Esophagus muscularis mucosa (tissue), 4 donors: ENCODE measurements around the gene EHD4. TPM values are rescaled to one million over a fixed set of nuclear protein-coding genes. Genes with fewer than 3 reads are reported as not detected.
A peak's percentile ranks its signal among the peaks of the same experiment; 100 is the strongest.

Source experiments
- DNase-seq: peaks from one replicate; pipeline ENCODE4 v3.0.0-alpha.2; 2017; ENCODE audit errors: extremely low spot score
- H3K27ac ChIP-seq, 4 donors: fragments of 200-600 bp; sonication (generic); replicated peaks in 1 of 4; 1 replicate in 3 of 4; 2 replicates in 1 of 4; pipeline ENCODE4 v1.5.1; 2016 to 2019; ENCODE audit warnings: mild to moderate bottlenecking in 1 of 4
- H3K27me3 ChIP-seq, 4 donors: fragments of 200-600 bp; sonication (generic); one replicate each; pipeline versions ENCODE4 v1.5.1 to v1.6.0; 2016 to 2019
- H3K36me3 ChIP-seq, 4 donors: fragments of 200-600 bp; sonication (generic); one replicate each; pipeline ENCODE4 v1.5.1; 2016 to 2019
- H3K4me1 ChIP-seq, 4 donors: fragments of 200-600 bp; sonication (generic); one replicate each; pipeline ENCODE4 v1.5.1; 2016 to 2019
- H3K4me3 ChIP-seq, 4 donors: fragments of 200-600 bp; sonication (generic); 1 replicate in 2 of 4; 2 replicates in 2 of 4; pipeline ENCODE4 v1.5.1; 2016 to 2019; ENCODE audit warnings: mild to moderate bottlenecking in 4 of 4, moderate library complexity in 1 of 4
- H3K9me3 ChIP-seq, 4 donors: fragments of 200-600 bp; sonication (generic); 1 replicate in 3 of 4; 2 replicates in 1 of 4; pipeline ENCODE4 v1.5.1; 2016 to 2019
- EP300 ChIP-seq: sonication (generic); formaldehyde crosslinking; IDR thresholded peaks from one replicate; pipeline ENCODE4 v1.6.1; 2017; ENCODE audit warnings: antibody characterized with exemption
- POLR2A ChIP-seq: fragments of 450-650 bp; IDR thresholded peaks from one replicate; pipeline ENCODE4 v1.6.1; 2017; ENCODE audit warnings: antibody characterized with exemption, moderate library complexity, mild to moderate bottlenecking, low read depth
- POLR2AphosphoS5 ChIP-seq, 2 donors: sonication (generic); formaldehyde crosslinking; IDR thresholded peaks; one replicate each; pipeline ENCODE4 v1.6.1; 2017; ENCODE audit warnings: antibody characterized with exemption in 2 of 2
- WGBS: methylation state at CpG from one replicate; pipeline ENCODE4 v1.1.5; 2018; 5-methylcytosine and 5-hydroxymethylcytosine counted together
- intact Hi-C: fragments of 100-400 bp; cut with DNase I; formaldehyde crosslinking; loops from one replicate; pipeline ENCODE4 v1.15.1; 2023
- total RNA-seq, 4 donors: library from RNA; depleted of rRNA; stranded (reverse); fragments of >200 nt; gene quantifications; one replicate each; pipeline versions ENCODE4 v1.1.0 to v1.2.1, GENCODE V29; 2016
- TF ChIP-seq, protein P1 (sequence below), 3 experiments: fragments of 200-600 bp in 2 of 3; fragments of 450-650 bp in 1 of 3; sonication (generic) in 2 of 3; IDR thresholded peaks; one replicate each; pipeline ENCODE4 v1.5.1; 2017 to 2019; ENCODE audit warnings: antibody characterized with exemption in 3 of 3, mild to moderate bottlenecking in 2 of 3, moderate library complexity in 1 of 3

Gene EHD4
- total RNA-seq, 4 donors from 2014 or later, result 10.0 to 24.7 (median 21.7) TPM

DNA sequence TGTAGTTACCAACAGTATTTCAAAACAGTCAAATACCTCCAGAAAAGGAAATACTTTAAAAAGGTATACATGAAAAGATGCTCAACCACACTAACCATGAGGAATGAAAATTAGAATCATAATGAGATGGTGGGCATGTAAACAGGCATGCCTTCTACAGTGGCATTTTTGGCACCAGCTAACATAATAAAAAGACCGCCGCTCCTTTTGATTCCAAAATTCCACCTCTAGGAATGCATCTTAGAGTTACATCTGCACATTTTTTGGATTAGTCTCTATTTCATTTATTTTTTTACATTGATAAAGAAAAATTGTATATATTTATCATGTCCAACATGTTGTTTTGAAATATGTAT, 41.5 kb downstream of the EHD4 start:
- no peak for DNase-seq
- H3K36me3 ChIP-seq, result no peaks in the 10 kb centered on the region
- WGBS, result 89% methylated on average over 2 of the region's 2 CpGs
- intact Hi-C loops, result no loop called here
- TF ChIP-seq POLR2AphosphoS5 (IDR thresholded peaks at IDR 0.05) (no peak), POLR2A (no peak), EP300 (no peak)
- TF ChIP-seq, protein P1, sequence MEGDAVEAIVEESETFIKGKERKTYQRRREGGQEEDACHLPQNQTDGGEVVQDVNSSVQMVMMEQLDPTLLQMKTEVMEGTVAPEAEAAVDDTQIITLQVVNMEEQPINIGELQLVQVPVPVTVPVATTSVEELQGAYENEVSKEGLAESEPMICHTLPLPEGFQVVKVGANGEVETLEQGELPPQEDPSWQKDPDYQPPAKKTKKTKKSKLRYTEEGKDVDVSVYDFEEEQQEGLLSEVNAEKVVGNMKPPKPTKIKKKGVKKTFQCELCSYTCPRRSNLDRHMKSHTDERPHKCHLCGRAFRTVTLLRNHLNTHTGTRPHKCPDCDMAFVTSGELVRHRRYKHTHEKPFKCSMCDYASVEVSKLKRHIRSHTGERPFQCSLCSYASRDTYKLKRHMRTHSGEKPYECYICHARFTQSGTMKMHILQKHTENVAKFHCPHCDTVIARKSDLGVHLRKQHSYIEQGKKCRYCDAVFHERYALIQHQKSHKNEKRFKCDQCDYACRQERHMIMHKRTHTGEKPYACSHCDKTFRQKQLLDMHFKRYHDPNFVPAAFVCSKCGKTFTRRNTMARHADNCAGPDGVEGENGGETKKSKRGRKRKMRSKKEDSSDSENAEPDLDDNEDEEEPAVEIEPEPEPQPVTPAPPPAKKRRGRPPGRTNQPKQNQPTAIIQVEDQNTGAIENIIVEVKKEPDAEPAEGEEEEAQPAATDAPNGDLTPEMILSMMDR (IDR thresholded peaks at IDR 0.05), result no peak
- no peak overlapping the region for H3K4me3 ChIP-seq
- peak overlapping the region; percentile 62 to 74 (median 66) for H3K27ac ChIP-seq
- no peaks in the 10 kb centered on the region for H3K9me3 ChIP-seq
- H3K4me1 ChIP-seq, result peaks cover 83 to 99% (median 90%) of the 10 kb centered on the region in 4 donors
- no peaks in the 10 kb centered on the region for H3K27me3 ChIP-seq

DNA sequence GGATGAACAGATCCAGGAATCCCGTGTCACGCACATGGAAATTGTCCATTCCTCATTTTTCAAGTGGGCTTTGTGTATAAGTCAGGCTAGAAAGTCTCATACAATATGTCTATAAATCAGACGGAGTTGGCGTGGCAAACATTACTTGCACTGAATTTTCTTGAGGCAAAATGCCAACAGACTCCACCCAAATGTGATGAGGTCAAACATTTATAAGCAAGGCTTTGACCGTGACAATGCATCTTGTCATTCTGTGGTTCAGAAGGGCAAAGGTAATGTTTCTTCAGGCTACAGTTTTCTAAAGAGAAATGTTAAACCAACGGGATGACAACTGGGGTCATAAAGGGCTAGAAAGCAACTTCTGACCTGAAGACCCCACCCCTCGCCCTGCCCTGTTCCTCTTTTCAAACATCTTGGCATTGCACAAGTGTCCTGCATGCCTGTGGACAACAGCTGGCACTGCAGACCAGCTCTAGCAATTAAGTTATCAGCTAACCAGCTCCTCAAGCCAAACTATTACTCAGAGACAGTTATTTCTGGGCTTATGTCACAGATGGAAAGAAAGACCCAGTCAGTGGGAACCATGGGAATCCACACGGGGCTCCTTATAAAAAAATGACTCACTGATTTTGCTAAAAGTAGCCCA, 42.0 kb downstream of the EHD4 start:
- Histone ChIP-seq H3K4me1 (peaks cover 80 to 99% (median 90%) of the 10 kb centered on the region in 4 donors), H3K4me3 (no peak overlapping the region), H3K36me3 (no peaks in the 10 kb centered on the region), H3K9me3 (no peaks in the 10 kb centered on the region), H3K27ac (peak overlapping the region; percentile 62 to 74 (median 66)), H3K27me3 (no peaks in the 10 kb centered on the region)
- WGBS, result 50% methylated on average over 8 of the region's 8 CpGs
- no peak for DNase-seq
- TF ChIP-seq POLR2AphosphoS5 (IDR thresholded peaks at IDR 0.05), result no peak
- TF ChIP-seq, protein P1 (IDR thresholded peaks at IDR 0.05), result peak; percentile 13 to 29 (median 18)
- no peak for TF ChIP-seq POLR2A
- TF ChIP-seq EP300, result no peak
- intact Hi-C loops, result no loop called here

DNA sequence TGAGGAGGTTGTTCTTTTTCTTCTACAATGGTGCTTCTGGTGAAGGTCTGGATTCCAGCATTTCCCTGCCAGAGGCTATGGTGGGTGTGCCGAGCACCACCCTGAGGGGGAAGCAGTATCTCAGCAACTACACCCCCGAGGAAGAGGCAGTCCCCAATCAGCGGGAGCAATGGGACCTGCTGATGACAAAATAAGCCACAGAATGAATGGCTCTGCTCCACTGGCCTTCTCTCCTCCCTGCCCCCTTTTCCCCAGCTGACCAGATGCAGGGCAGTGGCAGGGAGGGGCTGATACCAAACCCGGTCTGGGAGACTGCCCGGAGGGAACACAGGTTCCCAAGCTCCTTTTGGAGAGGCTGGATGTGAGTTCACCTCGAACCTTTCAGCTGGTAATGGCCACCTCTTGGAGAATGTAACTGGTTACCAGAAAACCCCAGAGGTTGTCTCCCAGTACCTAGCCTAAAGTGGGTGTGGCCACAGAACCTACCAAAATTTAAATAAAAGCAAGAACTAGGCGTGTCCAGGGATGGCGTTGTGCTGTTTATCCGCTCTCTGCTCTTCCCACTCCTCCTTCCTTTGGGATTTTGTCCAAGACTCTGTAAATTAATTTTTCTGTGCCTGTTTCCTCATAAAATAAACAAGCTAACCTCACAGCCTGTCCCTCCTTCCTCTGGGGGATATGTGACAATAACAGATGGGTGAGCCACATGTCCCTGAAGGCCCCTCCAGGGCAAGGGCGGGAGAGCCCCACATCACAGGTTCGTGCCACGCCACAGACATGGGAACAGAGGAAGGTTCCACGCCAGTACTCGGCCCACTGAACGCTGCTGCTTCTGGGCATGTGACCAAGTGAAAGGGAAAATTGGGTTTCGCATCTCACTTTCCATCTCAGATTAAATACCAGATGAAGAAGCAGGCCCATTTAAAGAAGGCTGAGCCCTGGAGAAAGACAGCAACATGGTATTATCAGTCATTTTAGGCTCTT, 43.4 kb downstream of the EHD4 start:
- Histone ChIP-seq H3K36me3 (peaks cover 0 to 10% (median 3%) of the 10 kb centered on the region in 4 donors), H3K4me3 (no peak overlapping the region), H3K27ac (peak overlapping the region; percentile 62 to 74 (median 66)), H3K27me3 (no peaks in the 10 kb centered on the region), H3K9me3 (no peaks in the 10 kb centered on the region), H3K4me1 (peaks cover 66 to 95% (median 82%) of the 10 kb centered on the region in 4 donors)
- TF ChIP-seq, protein P1 (IDR thresholded peaks at IDR 0.05), result no peak
- TF ChIP-seq POLR2AphosphoS5 (IDR thresholded peaks at IDR 0.05), result peak; percentile 5 to 29
- no peak for DNase-seq
- intact Hi-C loops, result loop anchor here (5.0 kb wide), 1 partner anchor 43 kb away; the partner anchor contains the start of gene EHD4
- 52% methylated on average over 14 of the region's 16 CpGs for WGBS

DNA sequence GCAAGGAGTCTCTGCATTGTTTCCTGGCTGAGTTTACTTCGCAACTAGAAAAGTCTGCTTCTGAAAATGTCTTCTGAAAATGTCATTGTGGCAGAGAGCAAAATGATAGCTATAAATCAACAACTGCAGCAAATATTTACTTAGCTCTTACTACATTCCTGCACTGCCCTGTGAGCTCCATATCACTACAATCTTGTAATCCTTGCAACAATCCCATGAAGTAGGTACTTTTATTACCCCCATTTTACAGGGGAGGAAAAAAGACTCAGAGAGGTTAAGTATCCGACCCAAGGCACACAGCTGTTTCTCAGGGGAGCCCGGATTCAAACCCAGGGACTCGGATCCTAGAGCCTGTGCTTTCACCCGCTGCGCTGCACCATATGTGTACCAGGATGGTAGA, 44.3 kb downstream of the EHD4 start:
- no peaks in the 10 kb centered on the region for H3K9me3 ChIP-seq
- no peaks in the 10 kb centered on the region for H3K27me3 ChIP-seq
- 90% methylated on average over 6 of the region's 6 CpGs for WGBS
- peaks cover 57 to 94% (median 75%) of the 10 kb centered on the region in 4 donors for H3K4me1 ChIP-seq
- DNase-seq, result no peak
- TF ChIP-seq EP300 (no peak), POLR2AphosphoS5 (IDR thresholded peaks at IDR 0.05) (no peak)
- H3K27ac ChIP-seq, result peak overlapping the region in 2 of 4 donors; percentile 32 to 62
- H3K36me3 ChIP-seq, result peaks cover 0 to 11% (median 4%) of the 10 kb centered on the region in 4 donors
- no peak overlapping the region for H3K4me3 ChIP-seq
- intact Hi-C loops, result loop anchor here (5.0 kb wide), 1 partner anchor 44 kb away; the partner anchor contains the start of gene EHD4

DNA sequence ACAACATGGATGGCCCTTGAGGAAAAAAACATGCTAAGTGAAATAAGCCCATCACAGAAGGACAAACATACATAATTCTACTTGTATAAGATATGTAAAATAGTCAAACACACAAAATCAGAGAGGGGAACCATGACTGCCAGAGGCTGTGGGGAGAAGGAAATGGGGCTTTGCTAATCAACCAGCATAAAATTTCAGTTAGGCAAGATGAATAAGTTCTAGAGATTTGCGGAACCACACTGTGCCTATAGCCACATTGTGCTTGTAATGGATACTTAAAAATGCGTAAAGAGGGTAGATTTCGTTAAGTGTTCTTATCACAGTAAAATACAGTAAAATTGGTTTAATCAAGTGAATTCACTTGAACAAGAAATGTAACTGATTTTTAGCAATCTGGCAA, 44.8 kb downstream of the EHD4 start:
- intact Hi-C loops, result loop anchor here (5.0 kb wide), 1 partner anchor 45 kb away; the partner anchor contains the start of gene EHD4
- peaks cover 0 to 11% (median 4%) of the 10 kb centered on the region in 4 donors for H3K36me3 ChIP-seq

More for the DNA sequence above, 44.8 kb downstream of the EHD4 start:
- H3K27ac ChIP-seq, result peak overlapping the region in 1 of 4 donors; percentile 32
- H3K4me3 ChIP-seq, result no peak overlapping the region
- WGBS, result 85% methylated on average over 3 of the region's 3 CpGs
- no peaks in the 10 kb centered on the region for H3K27me3 ChIP-seq
- peaks cover 52 to 89% (median 70%) of the 10 kb centered on the region in 4 donors for H3K4me1 ChIP-seq
- TF ChIP-seq, protein P1 (IDR thresholded peaks at IDR 0.05), result no peak
- no peak for TF ChIP-seq POLR2AphosphoS5 (IDR thresholded peaks at IDR 0.05)
- no peak for TF ChIP-seq EP300
- no peak for TF ChIP-seq POLR2A
- no peak for DNase-seq
- no peaks in the 10 kb centered on the region for H3K9me3 ChIP-seq
